Measurements from ENCODE around the gene RALGDS.

RALGDS gene

DNA sequence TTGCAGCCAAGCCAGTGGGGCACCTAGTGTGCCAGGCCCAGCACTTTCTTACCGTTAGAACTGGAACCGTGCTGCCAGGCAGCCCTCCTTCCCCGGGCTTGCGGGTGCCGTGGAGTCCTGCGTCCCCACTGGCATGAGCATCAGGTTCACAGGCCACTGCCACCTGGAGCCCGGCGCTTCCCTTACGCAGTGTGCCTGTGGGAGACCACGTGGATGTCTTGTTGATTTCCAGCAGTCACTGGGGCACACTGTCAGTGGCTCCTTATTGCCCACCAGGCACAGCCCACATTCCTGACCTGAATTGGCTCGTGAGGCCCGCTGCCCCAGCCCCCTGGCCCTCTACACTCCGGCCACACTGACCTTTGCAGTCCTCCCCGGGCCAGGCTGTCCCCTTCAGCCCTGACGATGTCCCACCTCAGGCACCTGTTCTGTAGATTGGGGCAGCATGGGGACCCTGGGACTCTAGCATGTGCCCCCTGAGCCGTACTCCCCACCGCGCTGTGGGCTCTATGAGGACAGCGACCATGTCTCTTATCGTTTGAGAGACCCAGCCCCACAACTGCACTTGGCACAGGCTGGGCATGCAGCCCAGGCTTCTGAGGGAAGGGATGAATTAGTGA is 69.6 kb downstream of the RALGDS start:
- DNase-seq (ENCODE audit: low read depth), result no peak

GRCh38 chr9:133050781-133051180 is 70.3 kb downstream of the RALGDS start:
- no peak for DNase-seq (ENCODE audit: low read depth)

DNA sequence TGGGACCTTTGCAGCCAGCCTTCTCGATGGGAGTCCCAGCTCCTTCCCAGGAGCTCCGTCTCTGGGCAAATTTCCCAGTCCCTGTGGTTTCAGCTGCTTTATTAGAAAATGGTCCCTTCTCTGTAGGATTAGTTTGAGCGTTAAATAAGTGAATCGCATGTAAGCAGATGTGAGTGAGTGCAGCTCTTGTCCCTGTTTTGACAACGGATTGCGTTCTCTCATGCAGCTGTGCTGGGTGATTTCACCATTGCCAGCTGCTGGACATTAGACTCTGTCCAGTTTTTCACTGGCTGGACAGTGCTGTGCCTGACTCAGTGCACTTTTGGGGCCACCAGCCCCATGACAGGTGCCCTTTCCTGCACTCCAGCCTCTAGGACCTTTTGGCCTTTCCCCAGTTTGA is 70.9 kb downstream of the RALGDS start:
- no peak for DNase-seq (ENCODE audit: low read depth)

DNA sequence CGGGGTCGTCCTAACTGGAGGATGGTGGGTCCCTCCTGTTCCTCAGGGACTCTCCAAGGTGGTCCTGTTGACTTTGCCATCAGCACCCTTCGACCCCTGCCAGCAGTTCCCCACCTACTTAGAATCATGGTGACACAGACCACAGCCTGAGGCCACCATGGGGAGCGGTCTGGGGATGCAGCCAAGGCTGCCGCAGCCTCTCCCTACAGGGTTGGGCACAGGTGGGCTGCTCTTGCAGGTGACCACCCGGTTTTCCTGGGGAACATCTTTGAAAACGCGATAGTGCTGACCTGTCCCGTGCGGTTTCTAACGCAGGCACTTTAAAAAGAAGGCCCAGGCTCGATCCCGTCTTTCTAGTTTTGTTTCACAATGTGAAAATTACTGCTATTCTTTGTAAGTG is 72.0 kb downstream of the RALGDS start:
- no peak for DNase-seq (ENCODE audit: low read depth)

DNA sequence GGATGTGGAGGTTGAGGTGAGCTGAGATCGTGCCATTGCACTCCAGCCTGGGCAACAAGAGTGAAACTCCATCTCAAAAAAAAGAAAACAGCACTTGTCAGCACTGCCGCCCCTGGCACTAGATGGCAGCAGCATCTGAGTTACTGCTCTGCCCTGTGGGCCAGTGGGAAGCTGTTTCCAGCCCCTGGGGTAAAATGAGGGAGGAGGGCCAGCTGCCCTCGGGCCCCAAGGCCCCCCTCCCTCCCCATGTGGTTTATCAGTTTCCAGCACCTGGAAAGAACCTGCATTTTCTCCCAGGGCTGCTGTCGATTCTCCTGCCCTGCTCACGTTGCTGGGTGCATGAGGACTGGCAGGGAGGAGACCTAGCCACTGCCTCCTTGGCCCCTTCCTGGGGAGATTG is 72.4 kb downstream of the RALGDS start:
- no peak for DNase-seq (ENCODE audit: low read depth)
